GM19395 (cell line): ENCODE data around the gene ZNF493.

Source experiments
- ATAC-seq: cut with Tn5 transposase; IDR thresholded peaks from one replicate; pipeline ENCODE4 v1.9.1; 2021; ENCODE audit warnings: mild to moderate bottlenecking, moderate library complexity; ENCODE audit not compliant: unreplicated experiment

The ZNF493 gene

GRCh38 chr19:21462540-21462939 lies 65.6 kb downstream of the ZNF493 start:
- no peak for ATAC-seq

- ATAC-seq, result peak; percentile 50
Measured at GRCh38 chr19:21463449-21464105, 66.6 kb downstream of the ZNF493 start.

GRCh38 chr19:21466627-21467026 lies 69.7 kb downstream of the ZNF493 start:
- no peak for ATAC-seq

GRCh38 chr19:21468791-21469190 lies 71.9 kb downstream of the ZNF493 start:
- no peak for ATAC-seq

GRCh38 chr19:21472507-21472906 lies 75.6 kb downstream of the ZNF493 start:
- no peak for ATAC-seq

- ATAC-seq, result no peak
Measured at GRCh38 chr19:21474671-21475181, 77.8 kb downstream of the ZNF493 start.
